ENCODE data around the gene SENP7.
A peak's percentile ranks its signal among the peaks of the same experiment; 100 is the strongest.
"Not testable (repeated sequence)": the region's sequence is repeated elsewhere in the genome, so short reads cannot be mapped to it uniquely, and the experiment has no call there.

Gene SENP7

DNA sequence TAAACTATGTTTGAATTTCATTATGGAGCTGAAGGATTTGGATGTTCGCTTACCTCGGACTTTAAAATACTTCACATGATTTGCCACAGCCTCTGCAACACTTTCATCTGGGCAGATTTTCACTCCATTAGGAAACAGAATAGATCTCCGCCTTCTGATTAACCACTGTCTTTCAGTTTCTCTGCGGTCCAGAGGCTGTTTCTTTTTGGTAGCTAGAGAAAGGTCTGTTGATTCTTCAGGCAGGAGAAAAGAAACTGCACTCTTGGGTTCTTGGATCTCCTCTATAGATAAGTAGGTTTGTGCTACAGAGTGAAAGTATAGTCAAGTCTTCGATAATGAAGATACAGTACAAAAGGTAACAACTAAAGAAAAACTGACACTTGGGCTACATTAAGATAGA lies 193.5 kb downstream of the SENP7 start:
- no peak for DNase-seq

DNA sequence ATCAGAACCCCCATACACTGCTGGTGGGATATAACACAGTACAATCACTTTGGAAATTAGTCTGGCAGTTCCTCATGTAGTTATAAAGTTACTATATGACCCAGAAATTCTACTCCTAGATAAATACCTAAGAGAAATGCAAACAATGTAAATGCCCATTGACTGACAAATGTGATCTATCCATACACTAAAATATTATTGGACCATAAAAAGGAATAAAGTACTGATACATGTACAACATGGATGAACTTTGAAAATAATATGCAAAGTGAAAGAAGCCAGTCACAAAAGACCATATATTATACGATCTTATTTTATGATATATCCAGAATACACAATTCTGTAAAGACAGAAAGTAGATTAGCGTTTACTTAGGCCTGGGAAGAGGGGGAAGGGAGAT lies 200.5 kb downstream of the SENP7 start:
- no peak for DNase-seq

DNA sequence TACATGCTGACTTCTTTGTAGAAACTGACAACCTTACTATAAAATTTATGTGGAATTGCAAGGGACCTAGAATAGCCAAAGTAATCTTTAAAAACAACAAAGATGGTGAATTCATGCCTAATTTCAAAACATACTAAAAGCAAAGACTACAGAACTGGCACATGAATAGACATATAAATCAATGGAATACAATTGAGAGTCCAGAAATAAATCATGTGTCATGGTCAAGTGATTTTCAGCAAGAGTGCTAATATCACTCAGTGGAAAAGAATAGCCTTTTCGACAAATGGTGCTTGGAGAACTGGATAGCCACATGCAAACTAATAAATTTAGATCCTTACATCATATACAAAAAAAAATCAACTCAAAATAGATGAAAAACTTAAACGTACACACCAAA lies 201.3 kb downstream of the SENP7 start:
- DNase-seq: no peak

DNA sequence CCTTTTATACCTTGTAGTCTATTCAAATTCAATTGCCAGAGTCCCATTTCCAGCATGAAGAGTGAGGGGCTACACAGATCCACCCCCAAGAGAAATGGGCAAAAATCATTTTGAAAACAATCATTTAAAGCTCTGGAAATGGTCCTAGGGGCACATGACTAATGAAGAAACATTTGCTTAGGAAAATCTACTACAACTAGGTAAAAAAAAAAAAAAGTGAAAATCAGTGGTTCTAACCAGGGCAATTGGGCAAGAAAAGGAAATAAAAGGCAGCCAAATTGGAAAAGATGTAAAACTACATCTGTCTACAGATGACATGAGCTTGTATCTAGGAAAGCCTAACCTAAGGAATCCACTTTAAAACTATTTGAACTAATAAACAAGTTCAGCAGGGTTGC lies 202.0 kb downstream of the SENP7 start:
- no peak for DNase-seq

DNA sequence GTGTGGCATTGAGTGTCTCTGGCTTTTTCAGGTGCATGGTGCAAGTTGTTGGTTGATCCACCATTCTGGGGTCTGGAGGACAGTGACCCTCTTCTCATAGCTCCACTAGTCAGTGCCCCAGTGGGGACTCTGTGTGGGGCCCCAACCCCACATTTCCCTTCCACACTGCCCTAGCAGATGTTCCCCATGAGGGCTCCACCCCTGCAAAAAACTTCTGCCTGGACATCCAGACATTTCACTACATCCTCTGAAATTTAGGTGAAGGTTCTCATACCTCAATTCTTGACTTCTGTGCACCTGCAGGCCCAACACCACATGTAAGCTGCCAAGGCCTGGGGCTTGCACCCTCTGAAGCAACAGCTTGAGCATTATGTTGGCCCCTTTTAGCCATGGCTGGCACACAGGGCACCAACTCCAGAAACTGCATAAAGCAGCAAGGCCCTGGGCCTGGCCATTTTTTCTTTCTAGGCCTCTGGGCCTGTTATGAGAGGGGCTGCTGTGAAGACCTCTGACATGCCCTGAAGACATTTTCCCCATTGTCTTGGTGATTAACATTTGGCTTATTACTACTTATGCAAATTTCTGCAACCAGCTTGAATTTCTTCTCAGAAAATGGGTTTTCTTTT lies 204.8 kb downstream of the SENP7 start:
- DNase-seq: not testable (repeated sequence)

DNA sequence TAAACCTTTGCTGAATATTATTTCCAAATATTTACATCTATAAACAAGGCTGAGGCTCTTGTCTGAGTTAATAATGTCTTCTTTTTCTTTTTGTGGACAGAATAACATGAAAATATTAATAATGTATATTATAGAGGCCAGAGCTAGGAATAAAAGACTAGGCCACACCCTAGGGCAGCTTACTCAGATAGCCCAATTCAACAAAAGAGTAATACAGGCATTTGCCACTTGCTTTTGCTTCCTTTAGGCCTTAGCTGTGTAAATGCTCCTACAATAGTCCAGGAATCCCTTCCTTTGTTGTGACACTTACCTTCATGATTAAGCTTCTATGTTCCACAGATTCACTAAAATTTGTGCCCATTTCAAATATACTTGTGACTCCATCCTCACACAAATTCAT lies 209.2 kb downstream of the SENP7 start:
- DNase-seq: no peak

DNA sequence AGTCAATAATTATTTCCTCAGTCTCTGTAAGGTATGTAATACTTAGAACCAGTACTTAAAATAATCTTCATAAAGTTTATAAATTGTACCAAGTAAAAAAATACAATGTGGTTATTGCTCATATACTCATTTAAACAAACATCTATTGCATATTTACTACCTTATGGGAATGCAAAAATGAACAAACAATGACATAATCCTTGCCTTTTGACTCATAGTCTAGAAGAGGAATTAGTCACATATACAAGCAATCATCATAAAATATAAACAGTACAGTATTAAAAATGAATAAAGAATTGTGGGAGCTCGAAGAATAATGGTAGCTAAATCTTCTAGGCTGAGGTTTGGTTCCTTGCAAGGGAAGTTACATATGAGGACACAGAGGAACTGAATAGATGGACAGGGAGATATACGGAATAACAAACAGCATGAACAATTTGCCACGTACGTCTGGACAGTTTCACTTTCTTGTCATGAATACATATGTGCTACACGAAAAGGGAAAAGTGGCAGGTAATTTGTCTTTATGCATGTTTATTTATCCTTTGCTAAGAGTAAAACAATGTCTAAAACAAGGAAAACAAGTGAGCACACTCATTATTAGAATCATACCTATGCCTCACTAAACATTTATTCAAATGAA lies 209.8 kb downstream of the SENP7 start:
- DNase-seq: no peak

DNA sequence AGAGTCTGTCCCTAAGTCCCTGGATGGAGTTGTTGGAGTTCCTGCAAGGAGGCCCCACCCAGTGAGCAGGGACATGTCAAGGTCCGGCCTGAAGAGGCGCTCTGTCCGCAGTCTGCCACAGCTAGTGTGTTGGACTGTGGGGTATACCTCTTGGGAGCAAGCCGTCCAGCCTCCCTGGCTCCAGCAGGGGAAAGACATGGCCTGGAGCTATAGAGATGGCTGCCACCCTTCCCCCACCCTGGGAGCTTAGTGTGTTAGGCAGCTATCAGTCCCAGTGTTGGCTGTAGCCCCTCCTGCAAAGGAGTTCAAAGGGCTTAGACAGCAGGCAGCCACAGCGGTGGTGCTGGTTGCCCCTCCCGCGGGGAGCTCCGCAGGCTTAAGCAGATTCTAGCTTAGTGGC lies 212.9 kb downstream of the SENP7 start:
- DNase-seq: no peak

DNA sequence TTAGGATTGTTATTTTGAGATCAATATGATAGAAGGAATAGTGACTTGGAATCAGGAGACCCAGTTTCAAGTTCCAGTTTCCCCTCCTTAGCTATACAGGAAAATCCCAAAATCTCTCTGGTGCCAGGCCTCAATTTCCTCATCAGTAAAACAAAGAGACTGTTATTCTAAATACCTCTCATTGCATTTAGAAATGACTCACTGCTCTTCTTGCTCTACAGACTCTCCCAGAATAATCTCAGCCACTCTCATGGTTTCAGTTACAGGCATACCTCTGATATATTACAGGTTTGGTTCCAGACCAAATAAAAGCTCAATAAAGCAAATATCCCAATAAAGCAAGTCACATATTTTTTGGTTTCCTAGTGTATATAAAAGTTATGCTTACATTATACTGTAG lies 221.0 kb downstream of the SENP7 start:
- no peak for DNase-seq

DNA sequence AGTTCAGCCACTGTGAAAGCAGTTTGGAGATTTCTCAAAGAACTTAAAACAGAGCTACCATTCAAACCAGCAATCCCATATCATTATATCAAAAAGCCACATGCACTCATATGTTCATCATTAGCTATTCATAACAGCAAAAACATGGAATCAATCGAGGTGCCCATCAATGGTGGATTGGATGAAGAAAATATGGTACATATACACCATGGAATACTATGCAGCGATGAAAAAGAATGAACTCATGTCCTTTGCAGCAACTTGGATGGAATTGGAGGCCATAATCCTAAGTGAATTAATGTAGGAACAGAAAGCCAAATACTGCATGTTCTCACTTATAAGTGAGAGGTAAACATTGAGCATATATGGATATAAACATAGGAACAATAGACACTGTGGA lies 224.7 kb downstream of the SENP7 start:
- DNase-seq: no peak

DNA sequence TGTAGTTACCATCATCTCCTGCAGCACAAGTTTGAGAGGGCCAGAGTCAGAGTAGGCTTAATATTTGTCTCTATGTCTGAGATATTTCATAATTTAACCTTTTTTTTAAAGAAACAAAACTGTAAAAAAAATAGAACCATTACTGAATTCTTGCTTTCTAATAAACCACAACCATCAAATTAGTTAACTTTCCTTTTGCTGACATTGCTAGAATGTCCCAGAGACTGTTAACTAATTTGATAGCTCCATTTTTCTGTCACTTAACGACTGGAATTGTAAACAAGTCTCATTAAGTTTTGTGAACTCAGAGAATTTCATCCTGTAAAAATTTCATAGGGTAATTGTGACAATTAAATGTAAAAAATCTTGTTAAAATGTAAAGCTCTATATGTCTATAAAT lies 228.3 kb downstream of the SENP7 start:
- no peak for DNase-seq

DNA sequence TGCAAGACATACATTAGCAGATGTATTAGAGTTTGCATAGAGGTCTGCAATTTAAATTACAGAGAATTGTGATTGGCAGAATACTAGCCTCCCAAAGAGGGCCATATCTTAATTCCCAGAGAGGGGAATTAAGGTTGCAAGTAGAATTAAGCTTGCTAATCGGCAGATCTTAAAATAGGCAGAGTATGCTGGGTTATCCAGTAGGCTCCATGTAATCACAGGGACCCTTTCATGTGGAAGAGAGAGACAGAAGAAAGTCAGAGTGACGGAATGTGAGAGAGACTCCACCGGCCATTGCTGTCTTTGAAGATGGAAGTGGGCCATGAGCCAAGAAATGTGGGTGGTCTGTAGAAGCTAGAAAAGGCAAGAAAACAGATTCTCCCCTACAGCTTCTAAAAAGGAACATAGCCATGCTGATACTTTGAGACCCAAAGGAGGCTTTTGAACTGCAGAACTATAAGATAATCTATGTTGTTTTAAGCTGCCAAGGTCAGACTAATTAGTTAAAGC lies 231.4 kb downstream of the SENP7 start:
- DNase-seq: no peak

DNA sequence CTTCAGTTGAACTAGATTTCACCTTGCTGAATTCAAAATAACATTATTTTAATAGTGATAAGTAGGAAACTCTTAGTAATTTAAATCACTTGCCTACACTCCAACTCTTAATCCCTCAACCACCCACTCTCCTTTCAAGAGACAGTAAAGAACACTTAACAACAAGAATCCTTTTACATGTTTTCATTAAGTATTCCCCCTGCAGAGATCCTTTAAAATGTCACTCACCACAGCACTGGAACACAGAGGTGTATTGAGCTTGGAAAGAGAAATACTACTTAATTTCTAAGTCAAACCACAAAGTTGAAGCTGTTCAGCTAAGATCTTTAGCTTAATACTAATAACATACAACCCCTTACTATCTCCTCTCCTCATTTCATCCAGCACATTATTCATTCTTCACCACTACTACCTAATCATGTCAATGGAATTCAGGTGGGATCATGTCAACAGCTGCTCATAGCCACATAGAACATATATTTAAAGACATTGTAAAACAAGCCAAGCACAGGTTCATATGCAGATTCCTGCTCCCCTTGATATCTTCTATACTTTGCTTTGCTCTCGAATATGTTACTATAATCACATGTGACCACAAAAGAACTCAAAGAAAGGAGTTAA lies 233.1 kb downstream of the SENP7 start:
- DNase-seq: peak; percentile 16

DNA sequence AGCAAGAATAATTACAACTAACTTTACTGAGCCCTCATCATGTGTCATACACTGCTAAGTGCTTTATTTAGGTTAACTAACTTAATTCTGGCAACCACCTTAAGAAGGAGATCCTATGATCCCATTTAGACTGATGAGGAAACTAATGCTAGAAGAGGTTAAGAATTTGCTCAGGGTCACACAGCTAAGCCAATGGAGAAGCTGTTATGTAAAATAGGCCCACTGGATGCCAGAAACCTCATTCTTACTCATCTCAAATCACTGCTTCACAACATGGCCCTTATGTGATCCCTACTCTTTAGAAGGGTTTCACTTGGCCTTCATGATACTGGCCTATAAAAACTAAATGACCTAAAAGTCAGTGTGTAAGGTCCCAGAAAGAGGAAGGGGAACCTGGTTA lies 233.8 kb downstream of the SENP7 start:
- no peak for DNase-seq

DNA sequence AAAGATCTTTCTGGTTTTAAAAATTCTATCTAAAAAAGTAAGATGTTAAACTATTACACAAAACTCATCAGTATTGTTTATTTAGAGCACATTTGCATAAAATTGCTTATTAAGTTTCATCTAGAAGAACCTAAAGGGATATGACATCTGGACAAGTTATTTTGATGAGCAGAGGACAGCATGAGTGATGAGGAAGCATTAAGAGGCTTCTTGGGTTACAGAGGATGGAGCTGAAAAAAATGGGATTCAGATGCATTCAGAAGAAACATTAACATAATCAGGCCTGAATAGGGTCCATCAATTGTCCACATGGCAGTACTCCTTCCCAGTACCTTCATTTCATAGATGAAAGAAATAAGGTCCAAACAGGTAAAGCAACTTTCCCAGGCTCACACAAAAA lies 234.3 kb downstream of the SENP7 start:
- no peak for DNase-seq
